Osteoblast (primary cell): ENCODE measurements around the gene SMG7. TPM values are rescaled to one million over a fixed set of nuclear protein-coding genes. Genes with fewer than 3 reads are reported as not detected.

Experiments
- DNase-seq: peaks from one replicate; pipeline ENCODE4 v3.0.0; 2011; ENCODE audit warnings: low spot score, mixed read lengths; ENCODE audit not compliant: insufficient read length; ENCODE audit errors: missing footprints
- H2AFZ ChIP-seq: 2 replicates; pipeline ENCODE4 v1.6.0; 2011; ENCODE audit warnings: mild to moderate bottlenecking, low read length
- H3K27ac ChIP-seq: 2 replicates; pipeline ENCODE4 v1.5.1; 2011; ENCODE audit warnings: mild to moderate bottlenecking, low read depth, low read length, moderate library complexity
- H3K27me3 ChIP-seq: 2 replicates; pipeline ENCODE4 v1.6.0; 2012; ENCODE audit warnings: mild to moderate bottlenecking, control low read depth, inconsistent platforms, low read length, moderate library complexity; ENCODE audit not compliant: insufficient read depth
- H3K36me3 ChIP-seq: 2 replicates; pipeline ENCODE4 v1.5.1; 2011; ENCODE audit warnings: mild to moderate bottlenecking, low read length, control low read depth, moderate library complexity; ENCODE audit not compliant: insufficient read depth
- H3K4me1 ChIP-seq: 2 replicates; pipeline ENCODE4 v1.5.1; 2011; ENCODE audit warnings: mild to moderate bottlenecking, low read length, control low read depth, moderate library complexity; ENCODE audit not compliant: insufficient read depth
- H3K4me2 ChIP-seq: 2 replicates; pipeline ENCODE4 v1.6.0; 2011; ENCODE audit warnings: mild to moderate bottlenecking, low read length; ENCODE audit not compliant: insufficient read depth
- H3K4me3 ChIP-seq: fragments of 200-600 bp; sonication (generic); 3 replicates; pipeline ENCODE4 v1.5.1; 2012; ENCODE audit warnings: mild to moderate bottlenecking, low read length, inconsistent platforms; ENCODE audit not compliant: insufficient read depth
- H3K79me2 ChIP-seq: 2 replicates; pipeline ENCODE4 v1.6.0; 2012; ENCODE audit warnings: mild to moderate bottlenecking, low read length, control low read depth, inconsistent platforms; ENCODE audit not compliant: insufficient read depth
- H3K9me3 ChIP-seq: 2 replicates; pipeline ENCODE4 v1.5.1; 2011; ENCODE audit warnings: low read depth, low read length, control low read depth
- H4K20me1 ChIP-seq: 2 replicates; pipeline ENCODE4 v1.6.0; 2012; ENCODE audit warnings: mild to moderate bottlenecking, low read length, control low read depth; ENCODE audit not compliant: insufficient read depth
- total RNA-seq: library from RNA; depleted of rRNA; stranded (reverse); fragments of >200 nt; gene quantifications from 2 replicates; pipeline ENCODE4 v1.2.3, GENCODE V29; 2012
- TF ChIP-seq, protein P1 (sequence below): IDR thresholded peaks from 2 replicates; pipeline ENCODE4 v1.5.1; 2011; ENCODE audit warnings: mild to moderate bottlenecking, low read depth, low read length, moderate library complexity; ENCODE audit errors: extremely low read depth

Gene SMG7
- total RNA-seq, 1 donor: 25.0 TPM

GRCh38 chr1:183449223-183449770, 23.0 kb upstream of the SMG7 start:
- no peaks in the 10 kb centered on the region for H4K20me1 ChIP-seq
- H3K4me3 ChIP-seq: no peak overlapping the region
- no peaks in the 10 kb centered on the region for H3K27me3 ChIP-seq
- H3K9me3 ChIP-seq: no peaks in the 10 kb centered on the region
- no peak overlapping the region for H3K27ac ChIP-seq
- H3K79me2 ChIP-seq: no peaks in the 10 kb centered on the region
- TF ChIP-seq, protein P1, sequence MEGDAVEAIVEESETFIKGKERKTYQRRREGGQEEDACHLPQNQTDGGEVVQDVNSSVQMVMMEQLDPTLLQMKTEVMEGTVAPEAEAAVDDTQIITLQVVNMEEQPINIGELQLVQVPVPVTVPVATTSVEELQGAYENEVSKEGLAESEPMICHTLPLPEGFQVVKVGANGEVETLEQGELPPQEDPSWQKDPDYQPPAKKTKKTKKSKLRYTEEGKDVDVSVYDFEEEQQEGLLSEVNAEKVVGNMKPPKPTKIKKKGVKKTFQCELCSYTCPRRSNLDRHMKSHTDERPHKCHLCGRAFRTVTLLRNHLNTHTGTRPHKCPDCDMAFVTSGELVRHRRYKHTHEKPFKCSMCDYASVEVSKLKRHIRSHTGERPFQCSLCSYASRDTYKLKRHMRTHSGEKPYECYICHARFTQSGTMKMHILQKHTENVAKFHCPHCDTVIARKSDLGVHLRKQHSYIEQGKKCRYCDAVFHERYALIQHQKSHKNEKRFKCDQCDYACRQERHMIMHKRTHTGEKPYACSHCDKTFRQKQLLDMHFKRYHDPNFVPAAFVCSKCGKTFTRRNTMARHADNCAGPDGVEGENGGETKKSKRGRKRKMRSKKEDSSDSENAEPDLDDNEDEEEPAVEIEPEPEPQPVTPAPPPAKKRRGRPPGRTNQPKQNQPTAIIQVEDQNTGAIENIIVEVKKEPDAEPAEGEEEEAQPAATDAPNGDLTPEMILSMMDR: no peak
- no peak for DNase-seq
- H3K36me3 ChIP-seq: no peaks in the 10 kb centered on the region
- no peak overlapping the region for H2AFZ ChIP-seq
- no peak overlapping the region for H3K4me2 ChIP-seq
- no peaks in the 10 kb centered on the region for H3K4me1 ChIP-seq

GRCh38 chr1:183450093-183450492, 22.2 kb upstream of the SMG7 start:
- TF ChIP-seq, protein P1: no peak
- no peaks in the 10 kb centered on the region for H3K4me1 ChIP-seq
- no peak overlapping the region for H3K4me3 ChIP-seq
- no peaks in the 10 kb centered on the region for H3K79me2 ChIP-seq
- H4K20me1 ChIP-seq: no peaks in the 10 kb centered on the region
- H3K27ac ChIP-seq: no peak overlapping the region
- no peaks in the 10 kb centered on the region for H3K36me3 ChIP-seq
- H3K4me2 ChIP-seq: no peak overlapping the region
- no peak for DNase-seq
- H2AFZ ChIP-seq: no peak overlapping the region
- H3K27me3 ChIP-seq: no peaks in the 10 kb centered on the region
- no peaks in the 10 kb centered on the region for H3K9me3 ChIP-seq

GRCh38 chr1:183454377-183454776, 17.9 kb upstream of the SMG7 start:
- H3K27ac ChIP-seq: no peak overlapping the region
- H3K9me3 ChIP-seq: no peaks in the 10 kb centered on the region
- H3K4me3 ChIP-seq: no peak overlapping the region
- no peaks in the 10 kb centered on the region for H3K4me1 ChIP-seq
- H3K27me3 ChIP-seq: peaks cover 6% of the 10 kb centered on the region
- no peaks in the 10 kb centered on the region for H3K36me3 ChIP-seq
- H3K4me2 ChIP-seq: peak overlapping the region; percentile 5
- TF ChIP-seq, protein P1: no peak
- no peaks in the 10 kb centered on the region for H3K79me2 ChIP-seq
- H4K20me1 ChIP-seq: no peaks in the 10 kb centered on the region
- H2AFZ ChIP-seq: no peak overlapping the region
- DNase-seq: no peak

GRCh38 chr1:183456826-183457225, 15.5 kb upstream of the SMG7 start:
- Histone ChIP-seq H3K27me3 (peaks cover 6% of the 10 kb centered on the region), H3K4me3 (no peak overlapping the region), H3K36me3 (no peaks in the 10 kb centered on the region), H3K4me1 (no peaks in the 10 kb centered on the region), H3K4me2 (no peak overlapping the region), H3K9me3 (no peaks in the 10 kb centered on the region), H4K20me1 (no peaks in the 10 kb centered on the region), H2AFZ (no peak overlapping the region), H3K79me2 (no peaks in the 10 kb centered on the region), H3K27ac (no peak overlapping the region)
- no peak for DNase-seq
- TF ChIP-seq, protein P1: no peak
